ENCODE measurements around the gene MYO7A.

DNA sequence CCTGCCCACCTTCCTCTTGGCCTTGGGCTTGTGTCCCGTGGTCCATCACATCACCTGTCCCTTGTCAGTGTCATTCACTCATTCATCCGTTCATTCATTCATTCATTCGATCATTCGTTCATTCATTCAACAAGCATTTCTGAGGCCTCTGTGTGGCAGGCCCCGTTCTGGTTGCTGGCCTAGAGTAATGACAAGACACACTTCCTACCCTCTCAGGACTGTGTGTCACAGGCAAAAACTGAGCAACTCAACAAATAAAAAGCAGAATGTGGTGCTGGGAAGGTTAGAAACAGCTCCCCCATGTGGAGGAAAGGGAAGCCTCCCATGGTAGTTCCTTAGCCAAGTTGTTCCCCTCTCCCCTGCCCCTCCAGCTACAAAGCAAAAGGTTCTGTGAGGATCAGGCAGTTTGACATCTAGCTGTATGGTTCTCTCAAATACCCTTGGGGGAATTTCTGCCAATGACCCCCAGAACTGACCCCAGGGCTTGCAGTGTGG, 27.0 kb upstream of the MYO7A start:
- TF ChIP-seq, protein P1, sequence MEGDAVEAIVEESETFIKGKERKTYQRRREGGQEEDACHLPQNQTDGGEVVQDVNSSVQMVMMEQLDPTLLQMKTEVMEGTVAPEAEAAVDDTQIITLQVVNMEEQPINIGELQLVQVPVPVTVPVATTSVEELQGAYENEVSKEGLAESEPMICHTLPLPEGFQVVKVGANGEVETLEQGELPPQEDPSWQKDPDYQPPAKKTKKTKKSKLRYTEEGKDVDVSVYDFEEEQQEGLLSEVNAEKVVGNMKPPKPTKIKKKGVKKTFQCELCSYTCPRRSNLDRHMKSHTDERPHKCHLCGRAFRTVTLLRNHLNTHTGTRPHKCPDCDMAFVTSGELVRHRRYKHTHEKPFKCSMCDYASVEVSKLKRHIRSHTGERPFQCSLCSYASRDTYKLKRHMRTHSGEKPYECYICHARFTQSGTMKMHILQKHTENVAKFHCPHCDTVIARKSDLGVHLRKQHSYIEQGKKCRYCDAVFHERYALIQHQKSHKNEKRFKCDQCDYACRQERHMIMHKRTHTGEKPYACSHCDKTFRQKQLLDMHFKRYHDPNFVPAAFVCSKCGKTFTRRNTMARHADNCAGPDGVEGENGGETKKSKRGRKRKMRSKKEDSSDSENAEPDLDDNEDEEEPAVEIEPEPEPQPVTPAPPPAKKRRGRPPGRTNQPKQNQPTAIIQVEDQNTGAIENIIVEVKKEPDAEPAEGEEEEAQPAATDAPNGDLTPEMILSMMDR (IDR thresholded peaks at IDR 0.05; ENCODE audit: poor library complexity), result peak; percentile 24
- no peak for TF ChIP-seq EZH2phosphoT487 (IDR thresholded peaks at IDR 0.05; ENCODE audit: low read depth, severe bottlenecking, unreplicated experiment)
- no peak for TF ChIP-seq EZH2 (IDR thresholded peaks at IDR 0.05; ENCODE audit: borderline replicate concordance)

Measured in hepatocyte (in vitro differentiated cells).